Activated naive CD8-positive, alpha-beta T cell treated with anti-CD3 and anti-CD28 coated beads, Interleukin-2, amount 50 U/mL, for 24 hours (primary cell): Measurements from ENCODE around the gene NDUFA12.

ENCODE experiments used
- ATAC-seq: fragments of 150-1000 bp; cut with Tn5 transposase; one replicate; pipeline ENCODE4 v1.10.0; 2021
- DNase-seq: peaks from one replicate; pipeline ENCODE4 v3.0.0; 2021
- H3K27ac Mint-ChIP-seq: one replicate; pipeline ENCODE4 v1.8.0; 2021; ENCODE audit warnings: mild to moderate bottlenecking, mixed read lengths
- H3K27me3 Mint-ChIP-seq: one replicate; pipeline ENCODE4 v1.8.0; 2021; ENCODE audit warnings: mixed read lengths
- H3K36me3 Mint-ChIP-seq: one replicate; pipeline ENCODE4 v1.8.0; 2021; ENCODE audit warnings: low read depth, mixed read lengths
- H3K4me1 Mint-ChIP-seq: one replicate; pipeline ENCODE4 v1.8.0; 2021; ENCODE audit warnings: mixed read lengths
- H3K4me3 Mint-ChIP-seq: one replicate; pipeline ENCODE4 v1.8.0; 2021; ENCODE audit warnings: mild to moderate bottlenecking, moderate library complexity, mixed read lengths
- H3K9me3 Mint-ChIP-seq: one replicate; pipeline ENCODE4 v1.8.0; 2021; ENCODE audit warnings: mixed read lengths

The NDUFA12 gene

GRCh38 chr12:95003213-95003920 is at the start of gene NDUFA12:
Gene NDUFA12, minus strand, starts transcription at chr12:95003697. Its CDS starts 17 bp downstream, at chr12:95003680.
- H3K36me3 Mint-ChIP-seq = peaks cover 32% of the 10 kb centered on the region
- peak within 1 kb of the TSS; percentile 96 for H3K4me3 Mint-ChIP-seq
- H3K27me3 Mint-ChIP-seq = peaks cover 3% of the 10 kb centered on the region
- ATAC-seq (peak; percentile 98), DNase-seq (peak; percentile 96)
- H3K9me3 Mint-ChIP-seq = peaks cover 14% of the 10 kb centered on the region
- H3K4me1 Mint-ChIP-seq = peaks cover 50% of the 10 kb centered on the region
- H3K27ac Mint-ChIP-seq = peak within 1 kb of the TSS; percentile 91

- no peaks in the 10 kb centered on the region for H3K27me3 Mint-ChIP-seq
- ATAC-seq (peak; percentile 68), DNase-seq (no peak)
- H3K36me3 Mint-ChIP-seq = peaks cover 30% of the 10 kb centered on the region
- no peak overlapping the region for H3K27ac Mint-ChIP-seq
- H3K4me1 Mint-ChIP-seq = peaks cover 4% of the 10 kb centered on the region
- no peak overlapping the region for H3K4me3 Mint-ChIP-seq
- no peaks in the 10 kb centered on the region for H3K9me3 Mint-ChIP-seq
Measured at GRCh38 chr12:95051241-95051640, 47.7 kb upstream of the NDUFA12 start.

- peaks cover 16% of the 10 kb centered on the region for H3K4me1 Mint-ChIP-seq
- peaks cover 20% of the 10 kb centered on the region for H3K36me3 Mint-ChIP-seq
- no peaks in the 10 kb centered on the region for H3K9me3 Mint-ChIP-seq
- H3K4me3 Mint-ChIP-seq = no peak overlapping the region
- ATAC-seq = no peak
- no peaks in the 10 kb centered on the region for H3K27me3 Mint-ChIP-seq
- H3K27ac Mint-ChIP-seq = no peak overlapping the region
- DNase-seq = no peak
Measured at GRCh38 chr12:95037906-95038305, 34.4 kb upstream of the NDUFA12 start.

GRCh38 chr12:95034750-95035149 is 31.3 kb upstream of the NDUFA12 start:
- no peak for DNase-seq
- Mint-ChIP-seq H3K36me3 (peaks cover 18% of the 10 kb centered on the region), H3K9me3 (no peaks in the 10 kb centered on the region), H3K27ac (no peak overlapping the region), H3K4me3 (no peak overlapping the region), H3K4me1 (peaks cover 12% of the 10 kb centered on the region), H3K27me3 (no peaks in the 10 kb centered on the region)
- no peak for ATAC-seq

- Mint-ChIP-seq H3K27ac (no peak overlapping the region), H3K27me3 (no peaks in the 10 kb centered on the region), H3K9me3 (no peaks in the 10 kb centered on the region), H3K36me3 (peaks cover 7% of the 10 kb centered on the region), H3K4me1 (no peaks in the 10 kb centered on the region), H3K4me3 (no peak overlapping the region)
- DNase-seq = no peak
- no peak for ATAC-seq
Measured at GRCh38 chr12:95022477-95022876, 19.0 kb upstream of the NDUFA12 start.

- no peaks in the 10 kb centered on the region for H3K36me3 Mint-ChIP-seq
- H3K4me1 Mint-ChIP-seq = no peaks in the 10 kb centered on the region
- ATAC-seq (no peak), DNase-seq (no peak)
- no peak overlapping the region for H3K4me3 Mint-ChIP-seq
- H3K27ac Mint-ChIP-seq = no peak overlapping the region
- H3K27me3 Mint-ChIP-seq = no peaks in the 10 kb centered on the region
- H3K9me3 Mint-ChIP-seq = peaks cover 6% of the 10 kb centered on the region
Measured at GRCh38 chr12:95017482-95017881, 14.0 kb upstream of the NDUFA12 start.

DNA sequence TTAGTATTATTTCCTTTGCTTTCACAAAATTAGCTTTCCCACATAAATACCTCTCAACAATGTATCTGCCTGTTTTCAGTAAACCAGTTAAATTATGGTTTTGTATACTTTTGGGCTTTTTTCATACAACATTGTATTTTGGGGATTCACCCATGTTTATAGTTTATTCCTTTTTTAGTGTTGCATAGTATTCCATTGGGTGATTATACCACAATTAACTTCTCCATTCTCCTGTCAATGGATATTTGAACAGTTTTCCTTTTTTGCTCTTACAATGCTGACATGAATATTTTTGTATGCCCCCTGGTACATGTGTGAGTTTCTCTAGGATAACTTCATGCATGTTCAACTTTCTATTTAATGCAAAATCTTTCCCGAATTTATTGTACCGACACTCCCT is 12.6 kb upstream of the NDUFA12 start:
- no peak for ATAC-seq
- Mint-ChIP-seq H3K4me3 (no peak overlapping the region), H3K36me3 (no peaks in the 10 kb centered on the region), H3K4me1 (no peaks in the 10 kb centered on the region), H3K9me3 (peaks cover 6% of the 10 kb centered on the region), H3K27me3 (no peaks in the 10 kb centered on the region), H3K27ac (no peak overlapping the region)
- no peak for DNase-seq

DNA sequence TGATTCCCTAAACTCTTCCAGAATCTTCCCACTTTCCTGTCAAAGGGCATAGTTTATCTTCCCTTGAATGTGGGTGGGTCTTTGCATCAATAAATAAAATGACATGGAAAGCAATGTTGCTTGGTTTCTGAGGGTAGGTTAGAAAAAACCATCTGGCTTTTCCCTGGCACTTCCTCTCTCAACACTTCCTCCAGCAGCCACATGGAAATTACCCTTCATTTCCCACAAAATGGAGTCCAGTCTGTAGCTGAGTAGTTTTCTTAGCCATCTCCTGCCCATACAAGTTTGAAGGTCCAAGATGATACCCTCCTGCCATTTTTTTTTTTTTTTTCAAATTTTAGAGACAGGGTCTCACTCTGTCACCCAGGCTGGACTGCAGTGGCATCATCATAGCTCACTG is 11.1 kb upstream of the NDUFA12 start:
- H3K36me3 Mint-ChIP-seq = no peaks in the 10 kb centered on the region
- DNase-seq (no peak), ATAC-seq (no peak)
- H3K9me3 Mint-ChIP-seq = peaks cover 6% of the 10 kb centered on the region
- no peak overlapping the region for H3K4me3 Mint-ChIP-seq
- no peak overlapping the region for H3K27ac Mint-ChIP-seq
- H3K27me3 Mint-ChIP-seq = no peaks in the 10 kb centered on the region
- H3K4me1 Mint-ChIP-seq = no peaks in the 10 kb centered on the region

GRCh38 chr12:95006206-95006605 is 2.7 kb upstream of the NDUFA12 start:
- Mint-ChIP-seq H3K4me3 (no peak overlapping the region), H3K27me3 (peaks cover 3% of the 10 kb centered on the region), H3K27ac (no peak overlapping the region), H3K36me3 (peaks cover 14% of the 10 kb centered on the region), H3K9me3 (peaks cover 20% of the 10 kb centered on the region), H3K4me1 (peaks cover 23% of the 10 kb centered on the region)
- ATAC-seq (no peak), DNase-seq (no peak)

- ATAC-seq = no peak
- no peak for DNase-seq
- H3K9me3 Mint-ChIP-seq = peaks cover 20% of the 10 kb centered on the region
- peaks cover 38% of the 10 kb centered on the region for H3K4me1 Mint-ChIP-seq
- H3K27ac Mint-ChIP-seq = peak overlapping the region; percentile 56
- H3K4me3 Mint-ChIP-seq = peak overlapping the region; percentile 96
- peaks cover 21% of the 10 kb centered on the region for H3K36me3 Mint-ChIP-seq
- H3K27me3 Mint-ChIP-seq = peaks cover 3% of the 10 kb centered on the region
Measured at GRCh38 chr12:95004610-95005009, 1.1 kb upstream of the NDUFA12 start.

- DNase-seq = no peak
- H3K4me1 Mint-ChIP-seq = peaks cover 45% of the 10 kb centered on the region
- ATAC-seq = no peak
- peaks cover 28% of the 10 kb centered on the region for H3K36me3 Mint-ChIP-seq
- H3K4me3 Mint-ChIP-seq = peak overlapping the region; percentile 96
- peaks cover 15% of the 10 kb centered on the region for H3K9me3 Mint-ChIP-seq
- peak overlapping the region; percentile 91 for H3K27ac Mint-ChIP-seq
- H3K27me3 Mint-ChIP-seq = peaks cover 3% of the 10 kb centered on the region
Measured at GRCh38 chr12:95003921-95004272, 400 bp upstream of the NDUFA12 start.

- ATAC-seq (no peak), DNase-seq (no peak)
- peaks cover 12% of the 10 kb centered on the region for H3K9me3 Mint-ChIP-seq
Measured at GRCh38 chr12:95002754-95003153, 743 bp downstream of the NDUFA12 start.

GRCh38 chr12:94998326-94998725 is 5.2 kb downstream of the NDUFA12 start:
- DNase-seq (no peak), ATAC-seq (no peak)
- Mint-ChIP-seq H3K36me3 (peaks cover 37% of the 10 kb centered on the region), H3K4me3 (no peak overlapping the region), H3K27ac (no peak overlapping the region), H3K9me3 (no peaks in the 10 kb centered on the region), H3K4me1 (peaks cover 50% of the 10 kb centered on the region), H3K27me3 (no peaks in the 10 kb centered on the region)

More at GRCh38 chr12:95002754-95003153, 743 bp downstream of the NDUFA12 start:
- Mint-ChIP-seq H3K36me3 (peaks cover 34% of the 10 kb centered on the region), H3K4me1 (peaks cover 53% of the 10 kb centered on the region), H3K27me3 (peaks cover 3% of the 10 kb centered on the region), H3K27ac (peak overlapping the region; percentile 91), H3K4me3 (peak overlapping the region; percentile 96)

DNA sequence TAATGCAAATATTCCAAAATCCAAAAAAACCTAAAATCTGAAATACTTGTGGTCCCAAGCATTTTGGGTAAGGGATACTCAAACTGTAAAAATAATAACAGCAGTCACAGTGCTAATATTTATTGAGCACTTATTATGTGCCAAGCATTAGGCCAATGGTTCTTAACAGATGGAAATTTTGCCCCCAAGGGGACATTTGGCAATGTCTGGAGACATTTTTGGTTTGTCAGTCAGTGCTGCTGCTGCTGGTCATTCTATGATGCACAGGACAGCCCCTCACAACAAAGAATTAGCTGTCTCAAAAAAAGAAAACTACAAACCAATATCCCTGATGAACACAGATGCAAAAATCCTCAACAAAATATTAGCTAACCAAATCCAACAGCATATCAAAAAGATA is 5.8 kb downstream of the NDUFA12 start:
- ATAC-seq = no peak
- Mint-ChIP-seq H3K9me3 (no peaks in the 10 kb centered on the region), H3K27me3 (no peaks in the 10 kb centered on the region), H3K4me3 (no peak overlapping the region), H3K27ac (no peak overlapping the region), H3K36me3 (peaks cover 37% of the 10 kb centered on the region), H3K4me1 (peaks cover 49% of the 10 kb centered on the region)
- DNase-seq = no peak

DNA sequence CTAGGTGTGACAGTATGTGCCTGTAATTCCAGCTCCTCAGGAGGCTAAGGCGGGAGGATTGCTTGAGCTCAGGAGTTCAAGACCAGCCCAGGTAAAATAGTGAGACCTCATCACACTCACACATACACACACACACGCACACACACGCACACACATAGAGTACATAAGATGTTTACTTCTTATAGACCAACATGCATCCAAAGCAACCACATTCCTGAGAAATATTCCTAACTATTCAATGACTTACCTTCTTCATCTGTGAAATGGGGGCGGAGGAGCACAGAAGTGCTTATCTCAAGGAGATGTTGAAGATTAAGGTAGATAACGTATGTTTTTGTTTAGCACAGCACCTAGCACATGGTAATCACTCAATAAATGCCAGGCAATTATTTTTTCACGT is 6.4 kb downstream of the NDUFA12 start:
- peaks cover 39% of the 10 kb centered on the region for H3K36me3 Mint-ChIP-seq
- no peaks in the 10 kb centered on the region for H3K27me3 Mint-ChIP-seq
- H3K4me1 Mint-ChIP-seq = peaks cover 45% of the 10 kb centered on the region
- H3K27ac Mint-ChIP-seq = no peak overlapping the region
- H3K4me3 Mint-ChIP-seq = no peak overlapping the region
- DNase-seq = no peak
- no peaks in the 10 kb centered on the region for H3K9me3 Mint-ChIP-seq
- no peak for ATAC-seq

DNA sequence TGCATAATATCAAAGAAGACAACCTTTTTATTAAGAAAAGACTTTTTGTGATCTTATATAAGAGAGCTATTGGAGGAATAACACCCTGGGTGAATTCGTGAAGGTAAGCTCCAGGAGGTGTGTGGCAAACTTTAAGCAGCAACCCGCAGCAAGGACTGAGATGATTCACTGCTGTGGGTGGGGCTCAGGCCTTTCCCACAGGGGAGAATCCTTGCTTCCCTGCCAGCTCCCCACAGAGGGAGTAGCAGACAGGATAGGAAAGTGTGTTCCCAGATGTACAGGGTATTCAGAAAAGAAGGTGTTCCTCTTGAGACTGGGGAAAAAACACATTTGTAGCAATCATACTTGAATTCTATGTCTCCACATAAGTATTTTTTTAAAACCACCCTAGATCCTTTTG is 9.2 kb downstream of the NDUFA12 start:
- DNase-seq (no peak), ATAC-seq (no peak)
- no peaks in the 10 kb centered on the region for H3K27me3 Mint-ChIP-seq
- no peak overlapping the region for H3K4me3 Mint-ChIP-seq
- peaks cover 38% of the 10 kb centered on the region for H3K4me1 Mint-ChIP-seq
- H3K9me3 Mint-ChIP-seq = no peaks in the 10 kb centered on the region
- H3K36me3 Mint-ChIP-seq = peaks cover 41% of the 10 kb centered on the region
- H3K27ac Mint-ChIP-seq = no peak overlapping the region
